ENCODE data around the gene VPS35L.

DNA sequence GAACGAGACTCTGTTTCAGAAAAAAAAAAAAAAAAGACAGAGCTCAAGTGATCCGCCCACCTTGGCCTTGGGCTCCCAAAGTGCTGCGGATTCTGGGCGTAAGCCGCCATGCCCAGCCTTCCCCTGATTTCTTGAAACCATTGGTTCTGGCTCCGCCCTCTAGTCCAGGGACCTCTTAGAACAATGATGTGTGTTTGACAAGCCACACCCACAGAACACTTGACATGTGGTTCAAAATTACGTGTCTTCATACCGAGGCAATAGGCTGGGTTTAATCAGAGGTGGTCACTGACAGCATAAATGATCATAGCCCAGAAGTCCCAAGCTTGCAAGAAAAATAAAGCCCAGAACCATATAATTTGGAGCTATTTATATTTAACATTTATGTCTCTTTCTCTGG is 139.5 kb downstream of the VPS35L start:
- TF ChIP-seq ZNF274 (IDR thresholded peaks at IDR 0.05; ENCODE audit: low read depth, low read length) = no peak
- TF ChIP-seq SUZ12 (IDR thresholded peaks at IDR 0.05; ENCODE audit: extremely low read depth, insufficient read depth, insufficient read length) = no peak
- TF ChIP-seq YY1 (IDR thresholded peaks at IDR 0.05; ENCODE audit: insufficient read depth, insufficient read length) = no peak
